SIG-M5 treated with dmso at 0.1 percent for 504 hours (cell line): Measurements from ENCODE around the gene SIX2.

Experiments used
- DNase-seq: peaks from one replicate; lab custom pipeline; 2025; ENCODE audit not compliant: unreplicated experiment; lab: John Stamatoyannopoulos, UW

The SIX2 gene

DNA sequence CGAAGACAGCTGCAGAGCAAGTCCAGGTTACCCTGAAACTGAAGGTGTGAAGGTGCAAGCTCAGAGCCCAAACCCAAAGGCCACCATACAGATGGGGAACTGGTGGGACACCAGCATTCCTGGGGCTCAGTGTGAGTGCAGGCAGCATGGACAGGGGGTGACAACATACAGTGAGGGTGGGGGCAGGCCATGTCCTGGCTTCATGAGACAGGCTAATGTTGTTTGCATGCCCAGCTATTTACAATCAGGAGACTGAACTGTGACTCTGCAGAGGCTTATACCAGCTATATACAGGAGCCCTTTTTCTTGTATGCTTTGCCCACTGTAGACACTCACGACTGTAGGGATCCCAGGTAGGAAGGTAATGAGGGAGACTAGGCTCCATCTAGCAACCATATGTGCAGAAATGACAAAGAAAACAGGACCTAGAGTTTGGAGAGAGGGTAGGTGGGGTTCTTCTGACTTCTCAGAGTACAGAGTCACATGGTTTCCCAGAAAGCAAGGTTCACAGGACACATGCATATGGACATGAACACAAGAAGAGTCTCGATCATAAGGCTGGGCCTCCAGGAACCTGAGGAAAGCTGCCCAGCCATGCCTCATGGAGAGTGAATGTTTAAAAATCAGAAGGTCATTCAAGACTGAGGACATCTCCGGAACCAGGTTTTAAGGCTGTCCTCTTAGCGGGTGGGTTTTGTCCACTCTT, 41.4 kb downstream of the SIX2 start:
- no peak for DNase-seq

DNA sequence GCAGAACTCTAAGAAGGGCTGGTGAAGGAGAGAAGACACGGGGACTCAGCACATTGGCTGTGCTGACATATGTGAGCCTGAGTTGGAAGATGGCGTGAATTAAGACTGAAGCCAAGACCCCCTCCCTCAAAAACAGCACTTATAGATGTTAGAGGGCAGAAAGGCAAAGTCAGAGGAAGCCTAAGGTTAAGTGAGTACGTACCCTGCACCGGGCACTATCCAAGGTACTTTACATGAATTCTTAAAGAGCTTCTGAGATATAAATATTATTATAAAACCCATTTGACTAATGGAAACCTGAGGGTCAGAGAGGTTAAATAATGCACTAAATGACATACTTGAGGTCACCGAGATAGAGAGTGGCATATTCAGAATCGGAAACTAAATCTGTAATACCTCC, 42.2 kb downstream of the SIX2 start:
- no peak for DNase-seq

DNA sequence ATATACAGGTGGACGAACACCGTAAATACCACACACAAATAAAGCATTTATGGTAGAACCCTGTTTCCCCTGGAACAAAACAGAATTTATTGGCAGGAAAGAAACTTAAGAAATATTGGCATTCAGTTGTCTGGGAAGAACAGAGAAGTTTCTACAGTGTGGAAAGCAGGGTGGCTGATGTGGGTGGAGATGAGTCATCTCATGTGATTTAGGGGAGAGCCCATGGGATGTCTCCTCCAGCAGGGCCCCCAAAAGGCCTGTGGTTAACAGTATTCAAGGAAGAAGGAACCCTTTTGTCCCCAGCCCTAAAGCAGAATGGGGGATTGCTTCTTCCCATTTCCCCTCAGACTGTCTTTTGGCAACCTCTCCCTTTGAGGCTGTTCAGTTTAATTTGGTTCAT, 43.6 kb downstream of the SIX2 start:
- DNase-seq: no peak

DNA sequence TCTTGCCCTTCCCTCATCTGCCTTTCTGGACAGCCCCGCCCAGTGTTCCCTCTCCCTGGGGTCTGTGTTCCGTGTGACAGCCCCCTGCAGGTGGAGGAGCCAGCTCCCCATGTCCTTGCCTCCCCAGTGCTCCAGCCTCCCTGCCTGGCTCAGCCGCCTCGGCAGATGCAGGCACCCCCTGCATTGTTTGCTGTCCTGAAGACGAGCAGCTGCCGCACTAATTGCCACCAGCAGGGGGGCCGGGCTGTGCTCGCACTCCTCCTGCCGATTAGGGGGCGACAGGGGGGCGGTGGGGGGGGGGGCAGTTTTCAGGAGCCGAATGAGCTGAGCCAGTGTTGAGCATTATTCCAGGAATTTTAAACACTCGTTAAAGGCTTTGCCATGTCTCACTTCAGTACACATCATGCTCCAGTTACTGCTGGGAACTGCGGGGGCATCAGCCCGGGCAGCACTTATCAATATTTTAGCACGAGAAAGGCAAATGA, 44.5 kb downstream of the SIX2 start:
- no peak for DNase-seq

DNA sequence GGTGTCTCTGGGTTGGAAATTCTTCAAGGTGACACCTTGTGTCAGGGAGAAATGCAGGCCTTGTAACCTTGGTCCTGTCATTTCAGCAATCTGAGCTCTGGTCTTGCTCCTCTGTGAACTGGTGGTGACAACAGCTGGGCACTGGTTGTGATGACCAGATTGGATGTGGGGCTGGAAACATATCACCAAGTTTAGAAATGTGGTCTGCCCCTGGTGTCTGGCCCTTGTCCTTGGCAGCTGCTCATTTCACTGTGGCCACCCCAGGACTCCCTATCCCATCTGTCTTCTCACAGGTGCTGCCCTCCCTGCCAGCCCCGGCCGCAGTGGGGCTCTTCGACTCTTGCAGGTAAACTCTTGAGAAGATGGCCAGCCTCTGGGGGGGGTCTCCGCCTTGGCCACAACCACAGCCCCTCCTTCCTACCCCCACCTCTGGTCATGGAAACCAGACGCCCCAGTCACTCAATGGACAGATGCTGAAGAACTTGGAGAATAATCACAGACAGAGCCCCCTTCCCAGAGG, 47.0 kb downstream of the SIX2 start:
- DNase-seq: no peak

DNA sequence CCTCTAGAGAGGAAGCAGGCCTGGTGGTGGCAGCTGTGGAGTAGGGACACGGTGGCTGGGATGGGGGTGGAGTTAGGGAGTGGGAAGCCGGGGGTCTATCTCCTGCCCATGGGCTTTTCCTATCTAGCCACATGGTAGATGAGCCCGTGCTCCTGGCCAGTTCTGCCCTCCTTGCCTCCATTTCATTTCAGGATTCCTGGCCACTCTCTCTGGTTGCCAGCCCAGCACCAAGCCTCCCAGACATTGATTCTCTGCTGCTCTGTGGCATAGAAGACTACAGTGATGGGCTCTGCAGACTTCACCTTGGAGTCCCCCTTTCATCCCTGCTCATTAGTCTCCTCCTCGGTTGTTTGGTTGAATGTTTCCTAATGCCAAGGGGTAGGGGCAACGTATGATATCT, 48.4 kb downstream of the SIX2 start:
- no peak for DNase-seq

DNA sequence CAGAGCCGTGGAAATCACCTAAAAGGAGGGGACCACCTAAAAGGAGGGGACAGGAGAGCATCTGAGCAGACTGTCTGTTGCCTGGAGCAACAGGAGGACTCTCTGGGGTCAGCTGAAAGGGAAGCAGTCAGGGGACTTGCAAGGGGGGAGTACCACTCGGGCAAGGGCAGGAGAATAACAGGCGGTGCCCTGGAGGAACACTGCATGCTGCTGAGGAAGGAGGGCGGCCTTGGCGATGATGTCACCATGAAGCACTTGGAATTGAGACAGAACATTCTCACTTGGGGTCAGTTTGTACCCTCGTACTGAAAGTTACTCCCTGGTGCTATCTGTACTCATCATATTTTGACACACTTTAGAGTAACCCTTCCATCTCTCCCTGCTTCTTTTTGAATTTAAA, 49.4 kb downstream of the SIX2 start:
- DNase-seq: no peak

DNA sequence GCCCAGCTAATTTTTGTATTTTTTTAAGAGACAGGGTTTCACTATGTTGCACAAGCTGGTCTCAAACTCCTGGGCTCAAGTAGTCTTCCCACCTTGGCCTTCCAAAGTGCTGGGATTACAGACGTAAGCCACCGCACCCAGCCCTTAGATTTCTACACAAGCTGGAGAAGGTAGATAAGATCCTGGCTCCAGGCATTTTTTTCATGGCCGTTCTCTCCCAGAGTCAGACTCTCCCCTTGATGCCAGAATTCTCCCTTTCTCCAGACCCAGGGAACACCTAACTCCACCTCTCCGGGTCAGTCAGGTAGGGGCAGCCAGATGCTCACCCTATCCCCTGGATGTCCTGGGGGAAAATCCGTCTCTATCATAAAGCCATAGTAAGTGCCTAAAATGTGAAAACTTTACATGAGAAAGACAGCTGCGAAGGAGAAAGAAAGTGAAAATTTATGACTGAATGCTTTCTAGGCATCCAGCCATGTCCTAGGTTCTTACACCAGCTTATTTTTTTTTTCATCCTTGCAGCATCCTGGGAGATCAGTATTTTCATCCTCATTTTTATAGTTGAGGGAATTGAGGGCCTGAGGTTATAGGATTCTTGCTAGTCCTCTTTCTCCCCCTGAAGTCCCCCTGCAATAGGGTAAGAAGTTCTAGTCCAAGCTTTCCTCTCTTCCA, 51.5 kb downstream of the SIX2 start:
- DNase-seq: no peak

DNA sequence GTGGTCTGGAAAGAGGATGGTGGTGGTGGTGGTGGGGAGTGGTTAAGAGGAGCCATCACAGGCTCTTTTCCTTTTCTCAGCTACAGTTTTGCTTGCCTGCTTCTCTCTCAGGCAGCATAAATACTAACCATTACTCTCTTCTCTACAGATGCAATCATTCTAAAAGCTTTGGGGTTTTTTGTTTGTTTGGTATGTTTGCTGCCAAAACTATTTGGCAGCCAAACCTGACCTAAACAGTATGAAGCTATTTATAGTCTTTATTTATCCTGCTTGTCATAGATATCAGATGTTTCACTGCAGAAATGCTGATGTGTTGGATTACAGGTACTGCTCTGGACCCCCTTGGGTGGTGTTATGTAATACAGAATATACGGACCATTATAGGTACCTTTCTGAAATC, 52.4 kb downstream of the SIX2 start:
- no peak for DNase-seq

DNA sequence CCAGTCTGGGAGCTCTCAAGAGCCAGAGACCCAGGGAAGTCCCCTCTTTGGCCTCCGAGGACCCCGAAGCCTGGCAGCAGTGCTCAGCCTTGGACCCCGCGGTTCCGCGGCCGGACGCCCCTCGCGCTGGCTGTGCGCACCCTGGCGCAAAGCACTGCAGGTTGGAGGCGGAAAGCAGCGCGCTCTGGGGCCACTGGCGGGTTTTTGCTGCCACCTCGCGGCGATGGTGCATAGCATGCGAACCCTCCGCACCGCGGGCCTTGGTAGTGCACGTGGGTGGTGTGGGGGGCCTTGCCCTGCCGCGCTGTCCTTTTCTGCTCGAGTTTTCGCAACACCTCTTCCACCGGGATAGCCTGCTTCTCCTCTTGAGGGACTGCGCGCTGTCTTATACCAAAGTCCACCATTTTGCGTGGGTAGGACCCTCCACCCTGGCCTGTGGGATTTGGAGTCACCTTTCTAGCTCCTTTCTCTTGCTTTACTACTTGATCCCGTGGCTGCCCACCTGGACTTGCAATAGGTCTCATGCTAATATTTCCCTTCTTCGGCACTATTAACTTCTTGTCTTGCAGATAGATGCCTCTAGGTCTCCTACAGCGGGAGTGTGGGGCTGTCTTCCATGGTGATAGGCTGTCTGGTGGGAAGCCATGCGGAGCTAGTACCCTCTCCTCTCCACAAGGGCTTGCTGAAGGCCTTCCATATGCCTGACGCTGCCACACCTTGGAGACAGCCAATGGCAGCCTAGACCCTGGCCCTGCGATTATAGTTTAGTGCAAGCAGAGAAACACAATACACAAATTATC, 53.5 kb downstream of the SIX2 start:
- DNase-seq: peak; percentile 64
